DND-41 (cell line): ENCODE data around the gene ADCK2.

Source experiments
- ATAC-seq: fragments of 200-7000 bp; cut with Tn5 transposase; 3 replicates; pipeline ENCODE4 v1.9.1; 2021; ENCODE audit warnings: low read depth; ENCODE audit not compliant: insufficient read depth
- DNase-seq: peaks from one replicate; pipeline ENCODE4 v3.0.0-alpha.2; 2020
- H2AFZ ChIP-seq: 2 replicates; pipeline ENCODE4 v1.6.0; 2012; ENCODE audit warnings: low read depth, low read length
- H3K27ac ChIP-seq: 2 replicates; pipeline ENCODE4 v1.5.1; 2012; ENCODE audit warnings: low read length, inconsistent platforms
- H3K27me3 ChIP-seq: fragments of 200-600 bp; sonication (generic); 2 replicates; pipeline ENCODE4 v1.6.0; 2012; ENCODE audit warnings: low read length, mild to moderate bottlenecking, inconsistent platforms; ENCODE audit not compliant: insufficient read depth, poor library complexity
- H3K36me3 ChIP-seq: 2 replicates; pipeline ENCODE4 v1.5.1; 2012; ENCODE audit warnings: low read length, inconsistent platforms; ENCODE audit not compliant: insufficient read depth
- H3K4me1 ChIP-seq: 2 replicates; pipeline ENCODE4 v1.5.1; 2012; ENCODE audit warnings: mild to moderate bottlenecking, low read length; ENCODE audit not compliant: insufficient read depth
- H3K4me2 ChIP-seq: 2 replicates; pipeline ENCODE4 v1.6.0; 2012; ENCODE audit warnings: mild to moderate bottlenecking, moderate library complexity, low read length, inconsistent platforms; ENCODE audit not compliant: insufficient read depth
- H3K4me3 ChIP-seq, 2 experiments: fragments of 200-600 bp in 1 of 2; shearing (Covaris generic) in 1 of 2; 2 replicates each; pipeline ENCODE4 v1.5.1; 2012 to 2016; ENCODE audit warnings: inconsistent platforms in 2 of 2, low read length in 2 of 2, mild to moderate bottlenecking in 2 of 2, low read depth in 1 of 2, moderate library complexity in 1 of 2
- H3K79me2 ChIP-seq: 2 replicates; pipeline ENCODE4 v1.6.0; 2012; ENCODE audit warnings: low read length, inconsistent platforms; ENCODE audit not compliant: insufficient read depth
- H3K9ac ChIP-seq: 2 replicates; pipeline ENCODE4 v1.6.0; 2012; ENCODE audit warnings: low read depth, mild to moderate bottlenecking, inconsistent platforms, low read length, moderate library complexity
- H3K9me3 ChIP-seq: 2 replicates; pipeline ENCODE4 v1.5.1; 2012; ENCODE audit warnings: low read length, moderate library complexity, mild to moderate bottlenecking, inconsistent platforms; ENCODE audit not compliant: insufficient read depth, severe bottlenecking
- H4K20me1 ChIP-seq: 2 replicates; pipeline ENCODE4 v1.6.0; 2012; ENCODE audit warnings: low read length; ENCODE audit not compliant: insufficient read depth
- EZH2 ChIP-seq: IDR thresholded peaks from 3 replicates; pipeline ENCODE4 v1.6.1; 2012; ENCODE audit warnings: borderline replicate concordance, low read depth, mild to moderate bottlenecking, moderate library complexity, low read length, inconsistent platforms; ENCODE audit not compliant: severe bottlenecking
- TF ChIP-seq, protein P1 (sequence below): IDR thresholded peaks from 2 replicates; pipeline ENCODE4 v1.5.1; 2012; ENCODE audit warnings: borderline replicate concordance, low read length, moderate library complexity, mild to moderate bottlenecking; ENCODE audit not compliant: poor library complexity, severe bottlenecking; ENCODE audit errors: extremely low read depth

The ADCK2 gene

GRCh38 chr7:140638173-140638791 lies 34.5 kb upstream of the ADCK2 start:
- no peak overlapping the region for H3K9ac ChIP-seq
- H2AFZ ChIP-seq = no peak overlapping the region
- H3K9me3 ChIP-seq = no peaks in the 10 kb centered on the region
- no peak overlapping the region for H3K27ac ChIP-seq
- no peak for TF ChIP-seq EZH2
- TF ChIP-seq, protein P1, sequence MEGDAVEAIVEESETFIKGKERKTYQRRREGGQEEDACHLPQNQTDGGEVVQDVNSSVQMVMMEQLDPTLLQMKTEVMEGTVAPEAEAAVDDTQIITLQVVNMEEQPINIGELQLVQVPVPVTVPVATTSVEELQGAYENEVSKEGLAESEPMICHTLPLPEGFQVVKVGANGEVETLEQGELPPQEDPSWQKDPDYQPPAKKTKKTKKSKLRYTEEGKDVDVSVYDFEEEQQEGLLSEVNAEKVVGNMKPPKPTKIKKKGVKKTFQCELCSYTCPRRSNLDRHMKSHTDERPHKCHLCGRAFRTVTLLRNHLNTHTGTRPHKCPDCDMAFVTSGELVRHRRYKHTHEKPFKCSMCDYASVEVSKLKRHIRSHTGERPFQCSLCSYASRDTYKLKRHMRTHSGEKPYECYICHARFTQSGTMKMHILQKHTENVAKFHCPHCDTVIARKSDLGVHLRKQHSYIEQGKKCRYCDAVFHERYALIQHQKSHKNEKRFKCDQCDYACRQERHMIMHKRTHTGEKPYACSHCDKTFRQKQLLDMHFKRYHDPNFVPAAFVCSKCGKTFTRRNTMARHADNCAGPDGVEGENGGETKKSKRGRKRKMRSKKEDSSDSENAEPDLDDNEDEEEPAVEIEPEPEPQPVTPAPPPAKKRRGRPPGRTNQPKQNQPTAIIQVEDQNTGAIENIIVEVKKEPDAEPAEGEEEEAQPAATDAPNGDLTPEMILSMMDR = no peak
- peaks cover 14% of the 10 kb centered on the region for H3K27me3 ChIP-seq
- H3K4me1 ChIP-seq = no peaks in the 10 kb centered on the region
- no peak overlapping the region for H3K4me2 ChIP-seq
- H3K4me3 ChIP-seq = no peak overlapping the region
- no peaks in the 10 kb centered on the region for H3K36me3 ChIP-seq
- H3K79me2 ChIP-seq = no peaks in the 10 kb centered on the region
- no peaks in the 10 kb centered on the region for H4K20me1 ChIP-seq
- ATAC-seq (no peak), DNase-seq (no peak)

GRCh38 chr7:140639366-140640053 lies 33.2 kb upstream of the ADCK2 start:
- Histone ChIP-seq H2AFZ (no peak overlapping the region), H3K4me1 (no peaks in the 10 kb centered on the region), H3K4me3 (no peak overlapping the region), H3K79me2 (no peaks in the 10 kb centered on the region), H3K4me2 (no peak overlapping the region), H3K9ac (no peak overlapping the region), H4K20me1 (no peaks in the 10 kb centered on the region), H3K27me3 (peaks cover 14% of the 10 kb centered on the region), H3K36me3 (no peaks in the 10 kb centered on the region), H3K27ac (no peak overlapping the region), H3K9me3 (no peaks in the 10 kb centered on the region)
- TF ChIP-seq EZH2 = no peak
- TF ChIP-seq, protein P1 = no peak
- no peak for DNase-seq
- ATAC-seq = no peak

DNA sequence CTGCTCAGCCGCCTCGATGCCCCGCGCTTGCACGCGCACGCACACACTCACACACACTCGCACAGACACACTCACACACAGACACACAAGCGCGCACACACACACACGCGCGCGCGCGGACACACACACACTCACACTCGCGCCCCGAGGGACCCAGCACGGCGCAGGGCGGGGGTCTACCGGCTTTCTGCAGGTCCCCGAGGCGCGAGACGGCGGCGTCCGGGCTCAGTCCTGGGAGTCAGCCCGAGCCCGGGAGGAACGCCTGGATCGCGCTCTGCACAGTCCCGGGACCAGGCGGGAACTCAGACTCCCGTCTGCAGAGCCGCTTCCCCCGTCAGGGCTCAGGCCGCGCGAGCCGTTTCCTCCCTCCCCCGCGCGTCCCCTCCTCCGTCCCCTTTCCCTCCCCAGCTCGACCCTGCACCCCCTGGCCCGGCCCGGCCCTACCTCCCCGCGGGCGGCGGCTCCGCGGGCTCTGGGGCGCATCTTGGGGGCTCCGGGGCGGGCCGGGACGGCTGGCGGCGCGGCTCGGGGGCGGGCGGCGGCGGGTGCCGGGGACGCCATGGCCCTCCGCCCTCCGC lies 32.6 kb upstream of the ADCK2 start:
- Histone ChIP-seq H3K9ac (no peak overlapping the region), H3K4me1 (no peaks in the 10 kb centered on the region), H3K4me3 (no peak overlapping the region), H3K36me3 (no peaks in the 10 kb centered on the region), H3K79me2 (no peaks in the 10 kb centered on the region), H3K4me2 (no peak overlapping the region), H3K27ac (no peak overlapping the region), H2AFZ (no peak overlapping the region), H3K9me3 (no peaks in the 10 kb centered on the region), H4K20me1 (no peaks in the 10 kb centered on the region), H3K27me3 (peaks cover 14% of the 10 kb centered on the region)
- TF ChIP-seq EZH2 = no peak
- TF ChIP-seq, protein P1 = no peak
- DNase-seq (no peak), ATAC-seq (no peak)
